ENCODE measurements around the gene TBC1D1.

The TBC1D1 gene

GRCh38 chr4:38154681-38155588 lies 264.1 kb downstream of the TBC1D1 start:
- DNase-seq = no peak

GRCh38 chr4:38155589-38156294 lies 264.9 kb downstream of the TBC1D1 start:
- DNase-seq = no peak

DNA sequence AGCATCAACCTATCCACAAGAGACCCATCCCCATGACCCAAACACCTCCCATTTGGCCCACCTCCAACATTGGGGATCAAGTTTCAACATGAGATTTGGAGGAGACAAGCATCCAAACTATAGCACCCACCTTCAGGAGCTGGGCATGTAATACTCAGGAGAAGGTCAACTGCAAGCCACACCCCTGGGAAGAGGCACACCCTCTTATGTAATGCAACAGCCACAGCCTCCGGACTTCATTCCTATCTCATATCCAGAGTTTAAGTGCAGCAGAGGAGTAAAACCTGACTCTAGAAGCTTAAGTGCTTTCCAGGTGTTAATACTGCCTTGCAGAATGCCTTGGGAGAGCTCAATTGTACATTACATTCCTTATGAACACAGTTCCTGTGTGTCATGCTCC lies 266.7 kb downstream of the TBC1D1 start:
- no peak for DNase-seq

- peak; percentile 98 for DNase-seq
Observed at GRCh38 chr4:38160487-38161207, 269.8 kb downstream of the TBC1D1 start.

GRCh38 chr4:38161208-38162113 lies 270.6 kb downstream of the TBC1D1 start:
- peak; percentile 44 for DNase-seq

DNA sequence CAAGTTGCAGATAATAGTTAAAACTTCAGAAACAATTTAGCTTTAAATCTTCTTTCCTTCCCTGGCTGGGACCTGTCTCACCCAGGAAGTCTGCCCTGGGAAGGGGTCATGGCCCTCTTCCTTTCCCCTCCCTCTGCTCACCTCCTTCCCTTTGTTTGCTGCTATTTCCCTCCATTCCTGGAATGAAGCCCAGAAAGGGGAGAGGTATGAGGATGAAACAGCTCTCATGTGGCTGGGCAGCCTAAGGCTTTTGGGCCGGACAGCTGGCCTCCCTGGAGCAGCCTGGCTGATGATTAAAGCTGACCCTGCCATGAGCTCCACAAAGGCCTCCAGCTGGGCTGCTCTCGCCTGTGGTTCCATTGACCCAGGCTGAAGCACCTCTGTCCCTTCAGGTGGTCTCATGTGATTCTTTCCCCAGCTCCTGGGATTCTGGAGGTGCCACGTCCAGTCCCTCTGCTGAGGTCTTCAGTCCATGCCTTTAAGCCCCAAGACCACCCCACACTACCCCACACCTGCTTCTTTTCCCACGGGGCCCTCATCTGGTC lies 271.4 kb downstream of the TBC1D1 start:
- peak; percentile 60 for DNase-seq

DNA sequence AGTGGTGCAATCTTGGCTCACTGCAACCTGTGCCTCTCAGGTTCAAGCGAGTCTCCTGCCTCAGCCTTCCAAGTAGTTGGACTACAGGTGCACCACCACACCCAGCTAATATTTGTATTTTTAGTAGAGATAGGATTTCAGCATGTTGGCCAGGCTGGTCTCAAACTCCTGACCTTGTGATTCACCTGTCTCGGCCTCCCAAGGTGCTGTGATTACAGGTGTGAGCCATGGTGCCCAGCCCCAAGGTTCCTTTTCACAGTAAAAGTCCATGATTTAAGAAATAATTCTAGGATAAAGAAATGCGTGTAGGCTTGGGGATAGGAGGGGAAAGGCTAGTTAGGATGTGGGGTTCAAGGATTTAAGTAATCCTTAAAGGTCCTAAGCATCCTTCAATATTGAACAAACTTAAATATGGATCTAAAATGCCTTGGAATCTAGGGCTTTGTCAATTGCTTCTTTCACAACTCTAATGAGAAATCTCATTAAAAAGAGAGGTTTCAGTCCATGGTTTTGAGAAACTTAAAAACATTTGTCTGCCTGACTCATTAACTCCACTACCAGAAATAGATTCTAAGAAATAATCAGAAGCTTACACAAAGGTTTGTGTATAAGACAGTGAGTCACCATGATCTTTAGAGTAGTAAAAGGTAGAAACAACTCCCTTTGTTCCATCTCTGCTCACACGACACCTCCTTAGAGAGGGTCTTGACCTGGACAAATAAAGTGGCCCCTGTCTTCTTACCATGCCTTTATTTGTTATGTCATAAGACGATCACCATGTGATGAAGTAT lies 272.5 kb downstream of the TBC1D1 start:
- peak; percentile 63 for DNase-seq

DNA sequence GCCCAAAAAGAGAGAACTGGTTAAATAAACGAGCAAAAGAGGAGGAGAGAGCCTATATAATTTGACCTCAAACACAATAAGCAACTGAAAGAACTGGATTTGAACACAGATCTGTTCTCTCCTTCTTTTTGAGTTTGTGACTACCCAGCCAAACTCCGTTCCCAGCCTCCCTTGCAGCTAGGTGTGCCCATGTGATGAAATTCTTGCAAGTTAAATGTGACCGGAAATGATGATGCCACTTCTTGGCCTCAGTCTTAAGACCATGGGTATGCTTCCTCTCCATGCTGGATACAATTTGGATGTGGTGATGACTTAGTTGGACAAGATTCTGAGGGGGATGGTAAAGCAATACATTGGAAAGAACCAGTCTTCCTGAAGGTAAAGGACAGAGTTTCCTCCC lies 273.5 kb downstream of the TBC1D1 start:
- no peak for DNase-seq

DNA sequence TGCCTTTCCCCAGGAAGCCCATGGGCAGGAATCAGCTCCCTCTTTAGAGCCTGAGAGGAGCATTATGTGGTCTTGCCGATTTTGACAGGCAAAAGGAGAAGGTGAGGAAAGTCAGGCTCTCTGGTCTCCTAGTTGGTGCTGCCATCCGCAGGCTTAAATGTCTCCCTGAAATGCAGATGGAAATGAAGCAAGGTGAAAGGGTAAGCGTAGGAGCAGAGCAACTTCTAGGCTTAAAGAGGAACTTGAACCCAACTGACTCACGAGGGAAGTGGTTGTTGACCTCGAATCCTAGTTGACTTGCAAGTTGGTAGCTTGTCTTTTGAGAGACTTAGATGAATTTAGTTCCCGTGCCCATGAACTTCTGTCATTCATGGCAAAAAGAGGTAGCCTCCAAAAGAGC lies 275.2 kb downstream of the TBC1D1 start:
- DNase-seq = no peak

DNA sequence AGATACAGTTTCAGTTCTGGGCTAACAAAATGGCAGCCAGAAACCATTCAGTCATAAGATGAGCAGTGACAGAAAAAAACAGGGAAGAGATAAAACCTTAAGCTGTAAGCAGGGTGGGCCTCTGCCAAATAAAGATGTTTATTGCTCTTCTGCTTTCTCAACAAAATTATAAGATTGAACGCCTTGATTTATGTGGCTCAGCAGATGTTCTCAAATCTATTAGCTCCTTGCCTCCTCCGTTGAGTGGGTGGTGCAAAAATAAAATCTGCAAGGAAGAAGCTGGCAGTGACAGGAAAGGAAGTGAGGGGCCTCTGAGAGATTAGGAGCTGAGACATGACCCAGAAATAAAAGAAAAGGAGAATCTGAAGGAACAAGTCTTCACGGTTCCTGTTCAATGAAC lies 275.9 kb downstream of the TBC1D1 start:
- no peak for DNase-seq

- DNase-seq = no peak
Observed at GRCh38 chr4:38167973-38168372, 277.1 kb downstream of the TBC1D1 start.

DNA sequence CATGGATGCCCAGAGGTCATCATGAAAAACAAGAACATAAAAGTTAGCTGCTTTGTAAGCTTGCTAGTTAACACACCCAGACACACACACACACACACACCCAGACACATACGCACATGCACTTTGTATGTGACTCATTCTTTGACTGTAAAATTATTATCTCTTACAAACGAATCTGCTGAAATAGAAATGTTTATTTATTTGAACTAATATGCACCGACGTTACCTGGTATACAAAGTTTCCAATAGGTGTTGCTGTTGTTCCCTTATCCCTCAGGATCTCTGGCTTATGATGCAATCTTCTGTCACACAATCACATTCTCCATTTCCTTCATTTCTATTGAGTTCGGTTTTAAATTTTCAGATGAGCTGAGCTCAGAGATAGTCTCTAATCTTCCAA lies 278.6 kb downstream of the TBC1D1 start:
- DNase-seq = no peak

- DNase-seq = no peak
Observed at GRCh38 chr4:38170338-38171169, 279.7 kb downstream of the TBC1D1 start.

DNA sequence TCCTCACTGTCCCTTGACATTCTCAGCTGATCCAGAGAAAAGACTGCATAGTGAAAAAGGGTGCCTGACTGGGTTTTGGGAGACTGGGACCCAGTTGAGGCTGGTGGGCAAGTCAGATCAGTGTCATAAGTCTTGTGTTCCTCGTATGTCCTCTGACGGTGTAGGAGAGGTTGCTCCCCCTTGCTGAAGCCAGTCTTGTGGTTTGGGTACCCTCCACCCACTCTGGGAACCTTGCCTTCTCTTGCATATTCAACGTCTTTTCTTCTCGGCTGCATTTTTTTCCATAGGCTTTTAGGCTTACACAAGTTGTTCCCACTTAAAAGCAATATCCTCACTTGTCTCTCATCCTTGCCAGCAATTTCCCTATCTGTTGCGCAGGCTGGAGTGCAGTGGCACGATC lies 281.2 kb downstream of the TBC1D1 start:
- DNase-seq = no peak

- DNase-seq = no peak
Observed at GRCh38 chr4:38173935-38174518, 283.1 kb downstream of the TBC1D1 start.

- DNase-seq = peak; percentile 58
Observed at GRCh38 chr4:38174801-38175200, 283.9 kb downstream of the TBC1D1 start.

DNA sequence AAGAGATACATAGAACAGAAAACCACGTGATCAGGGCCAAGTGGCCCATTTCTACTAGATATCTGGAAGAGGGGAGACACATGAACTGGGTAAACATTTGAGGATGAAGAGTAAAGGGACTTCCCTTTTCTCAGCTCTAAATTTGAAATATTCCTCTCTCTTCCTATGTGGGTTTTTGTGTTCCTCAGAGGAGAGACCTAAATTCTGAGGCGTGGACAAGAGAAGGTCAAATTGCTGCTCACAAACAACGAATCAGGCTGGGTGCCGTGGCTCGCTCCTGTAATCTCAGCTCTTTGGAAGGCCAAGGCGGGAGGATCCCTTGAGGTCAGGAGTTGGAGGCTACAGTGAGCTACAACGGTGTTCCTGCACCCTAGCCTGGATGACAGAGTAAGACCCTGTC lies 285.3 kb downstream of the TBC1D1 start:
- no peak for DNase-seq

- no peak for DNase-seq
Observed at GRCh38 chr4:38177035-38177546, 286.2 kb downstream of the TBC1D1 start.

GRCh38 chr4:38177641-38178391 lies 286.9 kb downstream of the TBC1D1 start:
- DNase-seq = no peak

All from fibroblast of skin of right quadriceps (primary cell).